K562 (cell line): ENCODE results near the gene ATCAY. TPM values are rescaled to one million over a fixed set of nuclear protein-coding genes. Genes with fewer than 3 reads are reported as not detected.
A peak's percentile ranks its signal among the peaks of the same experiment; 100 is the strongest.

Source experiments
- RBBP5 ChIP-seq: fragments of 200-600 bp; sonication (generic); IDR thresholded peaks from 2 replicates; pipeline ENCODE4 v1.6.1; 2012; ENCODE audit warnings: borderline replicate concordance, mild to moderate bottlenecking, low read length, control low read depth, inconsistent platforms; ENCODE audit not compliant: insufficient read depth, poor library complexity, severe bottlenecking
- SMC3 ChIP-seq: conservative IDR thresholded peaks from 2 replicates; pipeline ENCODE4 v1.6.1; 2011; ENCODE audit warnings: low read depth, low read length, improper control_type of control experiment; ENCODE audit not compliant: insufficient read depth
- YY1 ChIP-seq, 3 experiments: IDR thresholded peaks; 2 replicates each; pipeline ENCODE4 v1.6.1; 2011; ENCODE audit warnings: low read length in 2 of 3, mild to moderate bottlenecking in 2 of 3, moderate library complexity in 2 of 3, borderline replicate concordance in 1 of 3, control low read depth in 1 of 3, low read depth in 1 of 3; ENCODE audit not compliant: insufficient read depth in 3 of 3, insufficient replicate concordance in 2 of 3, control insufficient read depth in 1 of 3, insufficient read length in 1 of 3; ENCODE audit errors: extremely low read depth in 1 of 3
- polyA plus RNA-seq, 8 experiments: library from polyadenylated mRNA; depleted of rRNA in 4 of 8; stranded (reverse) in 5 of 8; unstranded in 3 of 8; fragments of >200 nt; fragmentation: Nextera tagmentation in 2 of 8; fragmentation: Illumina TruSeq in 1 of 8; extraction: Ambion mirVana in 2 of 8; extraction: Trizol in 1 of 8; gene quantifications; 2 replicates each; pipeline versions ENCODE4 v1.2.1 to v1.2.3, GENCODE V29; 2011 to 2014; ENCODE audit warnings: inconsistent platforms in 1 of 8, missing spikeins in 1 of 8
- total RNA-seq, 7 experiments: library from RNA; depleted of rRNA in 6 of 7; stranded (reverse); fragments of >200 nt in 6 of 7; fragmentation: Illumina TruSeq in 2 of 7; extraction: Trizol in 2 of 7; gene quantifications; 2 replicates each; pipeline versions ENCODE4 v1.2.1 to v1.2.3, GENCODE V29; 2011 to 2021; ENCODE audit warnings: low replicate concordance in 1 of 7
- TF ChIP-seq, protein P1 (sequence below), 2 experiments: fragments of 450-650 bp; formaldehyde crosslinking in 1 of 2; IDR thresholded peaks; 2 replicates each; pipeline versions ENCODE4 v1.4.0 to v1.6.1; 2014 to 2020; ENCODE audit warnings: mild to moderate bottlenecking in 2 of 2, borderline replicate concordance in 1 of 2, low read depth in 1 of 2
- TF ChIP-seq, protein P2 (sequence below): sonication (generic); formaldehyde crosslinking; IDR thresholded peaks from 2 replicates; pipeline ENCODE4 v1.9.0; 2022; ENCODE audit warnings: mild to moderate bottlenecking, missing genetic modification reagents

The ATCAY gene
- total and polyA plus RNA-seq, 9 of the 15 experiments (the other 6 are each of a cell fraction or from before 2014, with no cell fraction given) = not detected

DNA sequence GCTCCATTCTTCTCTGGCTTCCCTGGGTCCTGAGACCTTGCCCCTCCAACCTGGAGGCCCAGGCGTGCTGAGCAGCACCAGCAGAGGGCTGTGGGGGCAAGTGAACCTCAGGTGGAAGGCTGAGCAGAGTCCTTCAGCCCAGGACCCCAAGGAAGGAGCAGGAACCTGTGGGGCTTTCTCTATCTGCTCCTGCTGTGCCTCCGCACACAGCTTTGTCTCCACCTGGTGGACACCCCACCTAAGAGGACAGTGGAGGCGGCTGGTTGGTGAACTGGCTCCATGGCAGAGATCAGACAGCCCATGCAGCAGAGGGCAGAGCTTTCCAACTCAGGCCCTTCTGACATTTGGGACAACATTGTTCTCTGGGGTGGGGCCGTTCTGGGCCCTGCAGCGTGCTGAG lies 31.4 kb upstream of the ATCAY start (continued):
- TF ChIP-seq, protein P1, sequence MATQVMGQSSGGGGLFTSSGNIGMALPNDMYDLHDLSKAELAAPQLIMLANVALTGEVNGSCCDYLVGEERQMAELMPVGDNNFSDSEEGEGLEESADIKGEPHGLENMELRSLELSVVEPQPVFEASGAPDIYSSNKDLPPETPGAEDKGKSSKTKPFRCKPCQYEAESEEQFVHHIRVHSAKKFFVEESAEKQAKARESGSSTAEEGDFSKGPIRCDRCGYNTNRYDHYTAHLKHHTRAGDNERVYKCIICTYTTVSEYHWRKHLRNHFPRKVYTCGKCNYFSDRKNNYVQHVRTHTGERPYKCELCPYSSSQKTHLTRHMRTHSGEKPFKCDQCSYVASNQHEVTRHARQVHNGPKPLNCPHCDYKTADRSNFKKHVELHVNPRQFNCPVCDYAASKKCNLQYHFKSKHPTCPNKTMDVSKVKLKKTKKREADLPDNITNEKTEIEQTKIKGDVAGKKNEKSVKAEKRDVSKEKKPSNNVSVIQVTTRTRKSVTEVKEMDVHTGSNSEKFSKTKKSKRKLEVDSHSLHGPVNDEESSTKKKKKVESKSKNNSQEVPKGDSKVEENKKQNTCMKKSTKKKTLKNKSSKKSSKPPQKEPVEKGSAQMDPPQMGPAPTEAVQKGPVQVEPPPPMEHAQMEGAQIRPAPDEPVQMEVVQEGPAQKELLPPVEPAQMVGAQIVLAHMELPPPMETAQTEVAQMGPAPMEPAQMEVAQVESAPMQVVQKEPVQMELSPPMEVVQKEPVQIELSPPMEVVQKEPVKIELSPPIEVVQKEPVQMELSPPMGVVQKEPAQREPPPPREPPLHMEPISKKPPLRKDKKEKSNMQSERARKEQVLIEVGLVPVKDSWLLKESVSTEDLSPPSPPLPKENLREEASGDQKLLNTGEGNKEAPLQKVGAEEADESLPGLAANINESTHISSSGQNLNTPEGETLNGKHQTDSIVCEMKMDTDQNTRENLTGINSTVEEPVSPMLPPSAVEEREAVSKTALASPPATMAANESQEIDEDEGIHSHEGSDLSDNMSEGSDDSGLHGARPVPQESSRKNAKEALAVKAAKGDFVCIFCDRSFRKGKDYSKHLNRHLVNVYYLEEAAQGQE (IDR thresholded peaks at IDR 0.05; ENCODE audit: borderline replicate concordance) = peak; percentile 79
- TF ChIP-seq, protein P1 (CRISPR knock-in tag; IDR thresholded peaks at IDR 0.05; ENCODE audit: low read depth) = no peak
- TF ChIP-seq YY1 (IDR thresholded peaks at IDR 0.05; ENCODE audit: borderline replicate concordance in 1 of 3, control insufficient read depth in 1 of 3, extremely low read depth in 1 of 3, insufficient read depth in 3 of 3, insufficient read length in 1 of 3, insufficient replicate concordance in 2 of 3, low read depth in 1 of 3, low read length in 2 of 3) = peak in 1 of 3 experiments; percentile 15
- TF ChIP-seq SMC3 = peak; percentile 79
- TF ChIP-seq, protein P2, sequence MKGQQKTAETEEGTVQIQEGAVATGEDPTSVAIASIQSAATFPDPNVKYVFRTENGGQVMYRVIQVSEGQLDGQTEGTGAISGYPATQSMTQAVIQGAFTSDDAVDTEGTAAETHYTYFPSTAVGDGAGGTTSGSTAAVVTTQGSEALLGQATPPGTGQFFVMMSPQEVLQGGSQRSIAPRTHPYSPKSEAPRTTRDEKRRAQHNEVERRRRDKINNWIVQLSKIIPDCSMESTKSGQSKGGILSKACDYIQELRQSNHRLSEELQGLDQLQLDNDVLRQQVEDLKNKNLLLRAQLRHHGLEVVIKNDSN = no peak
- TF ChIP-seq RBBP5 = no peak
